HG02943 (cell line): ENCODE measurements around the gene SMIM17.

ENCODE experiments used
- ATAC-seq: cut with Tn5 transposase; IDR thresholded peaks from one replicate; pipeline ENCODE4 v1.9.1; 2021; ENCODE audit warnings: mild to moderate bottlenecking, low read depth, moderate library complexity; ENCODE audit not compliant: unreplicated experiment

Gene SMIM17

GRCh38 chr19:56642711-56643459, at the start of gene SMIM17:
Gene SMIM17 (plus strand): TSS chr19:56643159. CDS start chr19:56645668, 2,509 bp downstream.
- ATAC-seq = no peak

GRCh38 chr19:56594446-56594782, 48.5 kb upstream of the SMIM17 start:
- no peak for ATAC-seq

GRCh38 chr19:56594783-56595547, 48.0 kb upstream of the SMIM17 start, which contains the start of gene ZNF71:
Gene ZNF71 (plus strand): TSS chr19:56595302. CDS start chr19:56601559, 6,257 bp downstream.
- peak; percentile 81 for ATAC-seq

- ATAC-seq = peak; percentile 34
These were observed 47.4 kb upstream of the SMIM17 start for GRCh38 chr19:56595548-56595899.

GRCh38 chr19:56596676-56597075, 46.3 kb upstream of the SMIM17 start:
- ATAC-seq = no peak

- no peak for ATAC-seq
These were observed 45.3 kb upstream of the SMIM17 start for GRCh38 chr19:56597696-56598095.

GRCh38 chr19:56601375-56601774, 41.6 kb upstream of the SMIM17 start:
- no peak for ATAC-seq

GRCh38 chr19:56603829-56604228, 39.1 kb upstream of the SMIM17 start:
- no peak for ATAC-seq

GRCh38 chr19:56608274-56608964, 34.5 kb upstream of the SMIM17 start:
- no peak for ATAC-seq

- ATAC-seq = no peak
These were observed 31.7 kb upstream of the SMIM17 start for GRCh38 chr19:56611288-56611687.

GRCh38 chr19:56612737-56613136, 30.2 kb upstream of the SMIM17 start:
- ATAC-seq = no peak

- no peak for ATAC-seq
These were observed 29.3 kb upstream of the SMIM17 start for GRCh38 chr19:56613639-56614038.

- ATAC-seq = no peak
These were observed 25.4 kb upstream of the SMIM17 start for GRCh38 chr19:56617531-56617930.

GRCh38 chr19:56619121-56619520, 23.8 kb upstream of the SMIM17 start:
- no peak for ATAC-seq

- no peak for ATAC-seq
These were observed 20.6 kb upstream of the SMIM17 start for GRCh38 chr19:56622374-56622773.

- ATAC-seq = no peak
These were observed 20.0 kb upstream of the SMIM17 start for GRCh38 chr19:56623006-56623405.

- no peak for ATAC-seq
These were observed 17.3 kb upstream of the SMIM17 start for GRCh38 chr19:56625708-56626107.

- ATAC-seq = no peak
These were observed 9.9 kb upstream of the SMIM17 start for GRCh38 chr19:56633021-56633420.

- ATAC-seq = no peak
These were observed 4.9 kb upstream of the SMIM17 start for GRCh38 chr19:56637976-56638555.

- ATAC-seq = no peak
These were observed 3.7 kb upstream of the SMIM17 start for GRCh38 chr19:56639217-56639616.

- no peak for ATAC-seq
These were observed 549 bp downstream of the SMIM17 start for GRCh38 chr19:56643460-56643955.
